ENCODE measurements around the gene IFITM10.

The IFITM10 gene

GRCh38 chr11:1696608-1697570 lies 53.5 kb downstream of the IFITM10 start, which contains the start of gene KRTAP5-6:
Gene KRTAP5-6, plus strand, starts transcription at chr11:1697195. Its CDS starts 51 bp downstream, at chr11:1697246.
- Histone ChIP-seq H3K9ac (ENCODE audit: low read length) (no peak within 1 kb of the TSS), H3K36me3 (replicated peaks; ENCODE audit: low read depth, low read length) (no peaks in the 10 kb centered on the region), H3K4me1 (ENCODE audit: low read length) (no peaks in the 10 kb centered on the region), H2AFZ (ENCODE audit: low read depth, low read length) (no peak within 1 kb of the TSS), H3K4me3 (ENCODE audit: low read length) (no peak within 1 kb of the TSS), H3K9me3 (ENCODE audit: insufficient read depth, low read length) (no peaks in the 10 kb centered on the region), H3K27ac (ENCODE audit: low read length) (no peak within 1 kb of the TSS), H3K79me2 (ENCODE audit: low read length) (no peaks in the 10 kb centered on the region), H3K27me3 (ENCODE audit: low read depth, low read length) (peaks cover 32% of the 10 kb centered on the region), H3K4me2 (ENCODE audit: low read length) (no peak within 1 kb of the TSS), H4K20me1 (ENCODE audit: insufficient read depth, low read length) (no peaks in the 10 kb centered on the region)
- TF ChIP-seq EZH2phosphoT487 (IDR thresholded peaks at IDR 0.05; ENCODE audit: low read depth) (no peak), CTCF (IDR thresholded peaks at IDR 0.05; ENCODE audit: low read depth, low read length) (no peak)

GRCh38 chr11:1695548-1696108 lies 54.8 kb downstream of the IFITM10 start:
- no peak overlapping the region for H2AFZ ChIP-seq (ENCODE audit: low read depth, low read length)
- no peak overlapping the region for H3K9ac ChIP-seq (ENCODE audit: low read length)
- no peaks in the 10 kb centered on the region for H4K20me1 ChIP-seq (ENCODE audit: insufficient read depth, low read length)
- H3K36me3 ChIP-seq (replicated peaks; ENCODE audit: low read depth, low read length): no peaks in the 10 kb centered on the region
- no peaks in the 10 kb centered on the region for H3K4me1 ChIP-seq (ENCODE audit: low read length)
- H3K4me2 ChIP-seq (ENCODE audit: low read length): no peak overlapping the region
- H3K27ac ChIP-seq (ENCODE audit: low read length): no peak overlapping the region
- no peak for TF ChIP-seq EZH2phosphoT487 (IDR thresholded peaks at IDR 0.05; ENCODE audit: low read depth)
- no peak for TF ChIP-seq CTCF (IDR thresholded peaks at IDR 0.05; ENCODE audit: low read depth, low read length)
- H3K79me2 ChIP-seq (ENCODE audit: low read length): no peaks in the 10 kb centered on the region
- peaks cover 38% of the 10 kb centered on the region for H3K27me3 ChIP-seq (ENCODE audit: low read depth, low read length)
- H3K4me3 ChIP-seq (ENCODE audit: low read length): no peak overlapping the region
- no peaks in the 10 kb centered on the region for H3K9me3 ChIP-seq (ENCODE audit: insufficient read depth, low read length)

GRCh38 chr11:1694846-1695547 lies 55.4 kb downstream of the IFITM10 start:
- Histone ChIP-seq H3K79me2 (ENCODE audit: low read length) (no peaks in the 10 kb centered on the region), H4K20me1 (ENCODE audit: insufficient read depth, low read length) (no peaks in the 10 kb centered on the region), H3K36me3 (replicated peaks; ENCODE audit: low read depth, low read length) (no peaks in the 10 kb centered on the region), H3K4me2 (ENCODE audit: low read length) (no peak overlapping the region), H3K4me3 (ENCODE audit: low read length) (no peak overlapping the region), H3K9ac (ENCODE audit: low read length) (no peak overlapping the region), H2AFZ (ENCODE audit: low read depth, low read length) (no peak overlapping the region), H3K27me3 (ENCODE audit: low read depth, low read length) (peaks cover 38% of the 10 kb centered on the region), H3K27ac (ENCODE audit: low read length) (no peak overlapping the region), H3K4me1 (ENCODE audit: low read length) (no peaks in the 10 kb centered on the region), H3K9me3 (ENCODE audit: insufficient read depth, low read length) (no peaks in the 10 kb centered on the region)
- TF ChIP-seq CTCF (IDR thresholded peaks at IDR 0.05; ENCODE audit: low read depth, low read length) (no peak), EZH2phosphoT487 (IDR thresholded peaks at IDR 0.05; ENCODE audit: low read depth) (no peak)

Data from OCI-LY3 (cell line).